HepG2 (cell line): ENCODE data around the gene MAPK8IP3. TPM values are rescaled to one million over a fixed set of nuclear protein-coding genes. Genes with fewer than 3 reads are reported as not detected.
A peak's percentile ranks its signal among the peaks of the same experiment; 100 is the strongest.

Experiments used
- ATAC-seq: fragments of 200-7000 bp; cut with Tn5 transposase; 3 replicates; pipeline ENCODE4 v1.9.1; 2020; ENCODE audit warnings: mild to moderate bottlenecking, moderate library complexity
- BruUV-seq: library from RNA; stranded (reverse); fragments of 400-500 nt; replicated peaks from 2 replicates; lab custom pipeline; 2021; lab: Mats Ljungman, UMichigan
- CTCF ChIA-PET: fragments of 300-600 bp; formaldehyde crosslinking; extraction: SDS; loops from one replicate; lab custom pipeline; 2021; ENCODE audit warnings: low total read pairs, inconsistent platforms, low intra/inter-chr PET ratio; lab: Yijun Ruan, JAX
- POLR2A ChIA-PET: fragments of 350-600 bp; sonication (Branson Sonifier 250); formaldehyde crosslinking; loops from one replicate; lab custom pipeline; 2020; ENCODE audit warnings: antibody characterized with exemption, inconsistent platforms; lab: Yijun Ruan, JAX
- DNase-seq: peaks from one replicate; pipeline ENCODE4 v3.0.0-alpha.2; 2015; ENCODE audit warnings: low spot score
- FAIRE-seq: peaks from 3 replicates; lab custom pipeline; 2011; peaks lifted over from hg19 to GRCh38; lab: Jason Lieb, UNC
- H2AFZ ChIP-seq: one replicate; pipeline ENCODE4 v1.6.1; 2011; ENCODE audit warnings: low read length, inconsistent platforms
- H3K27ac ChIP-seq: fragments of 300-600 bp; 3 replicates; pipeline ENCODE4 v1.8.0; 2011; ENCODE audit warnings: mixed run types, mild to moderate bottlenecking, mixed read lengths, low read length, inconsistent platforms; ENCODE audit not compliant: insufficient read depth; ENCODE audit errors: extremely low read length
- H3K27me3 ChIP-seq, 2 experiments: fragments of 200-600 bp in 1 of 2; 2 replicates in 1 of 2; 3 replicates in 1 of 2; pipeline versions ENCODE4 v1.6.0 to v1.8.0; 2011; ENCODE audit warnings: low read length in 2 of 2, mild to moderate bottlenecking in 2 of 2, moderate library complexity in 2 of 2, inconsistent platforms in 1 of 2; ENCODE audit not compliant: insufficient read depth in 2 of 2, control insufficient read depth in 1 of 2
- H3K36me3 ChIP-seq, 2 experiments: fragments of 200-600 bp in 1 of 2; replicated peaks in 1 of 2; 2 replicates in 1 of 2; 3 replicates in 1 of 2; pipeline versions ENCODE4 v1.5.1 to v1.8.0; 2011; ENCODE audit warnings: low read length in 2 of 2, inconsistent platforms in 1 of 2; ENCODE audit not compliant: insufficient read depth in 2 of 2, control insufficient read depth in 1 of 2
- H3K4me1 ChIP-seq: 2 replicates; pipeline ENCODE4 v1.5.1; 2012; ENCODE audit warnings: low read length, inconsistent platforms; ENCODE audit not compliant: insufficient read depth
- H3K4me2 ChIP-seq: 2 replicates; pipeline ENCODE4 v1.6.0; 2011; ENCODE audit warnings: low read depth, low read length, inconsistent platforms
- H3K4me3 ChIP-seq, 3 experiments: fragments of 200-600 bp in 1 of 3; sonication (generic), shearing (Covaris generic) in 1 of 3; replicated peaks in 1 of 3; 2 replicates each; pipeline ENCODE4 v1.5.1; 2011 to 2016; ENCODE audit warnings: low read length in 3 of 3, inconsistent platforms in 2 of 3, low read depth in 2 of 3, mild to moderate bottlenecking in 2 of 3, control low read depth in 1 of 3, mixed read lengths in 1 of 3; ENCODE audit not compliant: insufficient read depth in 1 of 3
- H3K79me2 ChIP-seq: one replicate; pipeline ENCODE4 v1.6.1; 2011; ENCODE audit warnings: low read length, inconsistent platforms; ENCODE audit not compliant: insufficient read depth
- H3K9ac ChIP-seq: 2 replicates; pipeline ENCODE4 v1.6.0; 2011; ENCODE audit warnings: mild to moderate bottlenecking, low read depth, low read length, inconsistent platforms; ENCODE audit not compliant: insufficient read depth
- H3K9me3 ChIP-seq: 2 replicates; pipeline ENCODE4 v1.5.1; 2012; ENCODE audit warnings: mild to moderate bottlenecking, low read length
- H4K20me1 ChIP-seq: 2 replicates; pipeline ENCODE4 v1.6.0; 2011; ENCODE audit warnings: inconsistent platforms, mild to moderate bottlenecking, low read length, moderate library complexity; ENCODE audit not compliant: insufficient read depth
- BATF2 ChIP-seq: sonication (generic); formaldehyde crosslinking; IDR thresholded peaks from 2 replicates; pipeline ENCODE4 v1.8.0; 2022; ENCODE audit warnings: mild to moderate bottlenecking, missing genetic modification reagents, moderate library complexity
- BRD4 ChIP-seq: sonication (generic); formaldehyde crosslinking; IDR thresholded peaks from 2 replicates; pipeline ENCODE4 v1.4.0; 2020; ENCODE audit warnings: missing genetic modification reagents
- EHMT2 ChIP-seq: fragments of 200-600 bp; sonication (generic); IDR thresholded peaks from 2 replicates; pipeline ENCODE4 v1.7.0; 2017; ENCODE audit warnings: antibody characterized with exemption, low read depth, low read length, borderline replicate concordance
- HINFP ChIP-seq: sonication (generic); formaldehyde crosslinking; IDR thresholded peaks from 2 replicates; pipeline ENCODE4 v1.4.0; 2020; ENCODE audit warnings: low read depth, mild to moderate bottlenecking, missing genetic modification reagents
- HNF1B ChIP-seq: sonication (generic); formaldehyde crosslinking; IDR thresholded peaks from 2 replicates; pipeline ENCODE4 v1.5.1; 2020; ENCODE audit warnings: mild to moderate bottlenecking, moderate library complexity, missing genetic modification reagents
- KLF11 ChIP-seq: IDR thresholded peaks from 2 replicates; pipeline ENCODE4 v1.6.1; 2016; ENCODE audit warnings: missing compliant biosample characterization
- ZBTB10 ChIP-seq: sonication (generic); formaldehyde crosslinking; IDR thresholded peaks from 2 replicates; pipeline ENCODE4 v1.4.0; 2020; ENCODE audit warnings: missing genetic modification reagents, borderline replicate concordance
- ZBTB21 ChIP-seq: sonication (generic); formaldehyde crosslinking; IDR thresholded peaks from 2 replicates; pipeline ENCODE4 v1.4.0; 2020; ENCODE audit warnings: missing genetic modification reagents
- ZBTB26 ChIP-seq: IDR thresholded peaks from 2 replicates; pipeline ENCODE4 v1.6.1; 2016; ENCODE audit warnings: missing compliant biosample characterization, missing genetic modification reagents, borderline replicate concordance
- ZMYM3 ChIP-seq: sonication (generic); formaldehyde crosslinking; IDR thresholded peaks from 2 replicates; pipeline ENCODE4 v1.5.1; 2020; ENCODE audit warnings: mild to moderate bottlenecking, missing genetic modification reagents
- ZNF124 ChIP-seq: sonication (generic); formaldehyde crosslinking; IDR thresholded peaks from 2 replicates; pipeline ENCODE4 v1.4.0; 2020; ENCODE audit warnings: missing genetic modification reagents
- ZNF138 ChIP-seq: sonication (generic); formaldehyde crosslinking; IDR thresholded peaks from 2 replicates; pipeline ENCODE4 v1.5.0; 2020; ENCODE audit warnings: mild to moderate bottlenecking, low read depth, missing genetic modification reagents
- ZNF333 ChIP-seq: sonication (generic); formaldehyde crosslinking; IDR thresholded peaks from 2 replicates; pipeline ENCODE4 v1.4.0; 2020; ENCODE audit warnings: mild to moderate bottlenecking, missing genetic modification reagents, borderline replicate concordance
- ZNF558 ChIP-seq: sonication (generic); formaldehyde crosslinking; IDR thresholded peaks from 2 replicates; pipeline ENCODE4 v1.9.0; 2022; ENCODE audit warnings: mild to moderate bottlenecking, missing genetic modification reagents, borderline replicate concordance
- ZNF570 ChIP-seq: sonication (generic); formaldehyde crosslinking; IDR thresholded peaks from 2 replicates; pipeline ENCODE4 v1.4.0; 2020; ENCODE audit warnings: mild to moderate bottlenecking, missing genetic modification reagents, borderline replicate concordance
- ZNF775 ChIP-seq: sonication (generic); formaldehyde crosslinking; IDR thresholded peaks from 2 replicates; pipeline ENCODE4 v1.4.0; 2020; ENCODE audit warnings: missing genetic modification reagents, mild to moderate bottlenecking, moderate library complexity, borderline replicate concordance
- WGBS: methylation state at CpG from one replicate; pipeline ENCODE4 v1.1.6; 2017; ENCODE audit warnings: low lambda C conversion rate; 5-methylcytosine and 5-hydroxymethylcytosine counted together
- in situ Hi-C: cut with HindIII; loops from 2 replicates; pipeline ENCODE4 v1.10.0; 2017; ENCODE audit warnings: low pct_unique_long_range_greater_than_20kb; ENCODE audit not compliant: extremely low pct_ligation_motif_present
- intact Hi-C: fragments of 100-400 bp; cut with micrococcal nuclease; formaldehyde crosslinking; loops from one replicate; pipeline ENCODE4 v1.10.0; 2022; ENCODE audit not compliant: unreplicated experiment
- polyA plus RNA-seq, 8 experiments: library from polyadenylated mRNA; depleted of rRNA in 3 of 8; stranded (reverse) in 7 of 8; unstranded in 1 of 8; fragments of >200 nt; fragmentation: Illumina TruSeq in 4 of 8; extraction: Trizol in 4 of 8; gene quantifications; 2 replicates each; pipeline versions ENCODE4 v1.2.1 to v1.2.3, GENCODE V29; 2011 to 2016; ENCODE audit warnings: low read depth in 4 of 8, missing spikeins in 1 of 8, mixed read lengths in 1 of 8; ENCODE audit not compliant: insufficient read depth in 1 of 8
- total RNA-seq, 5 experiments: library from RNA; depleted of rRNA; stranded (reverse); fragments of >200 nt; fragmentation: Illumina TruSeq; extraction: Trizol; gene quantifications; 2 replicates each; pipeline ENCODE4 v1.2.3, GENCODE V29; 2016; ENCODE audit warnings: low read depth in 1 of 5

MAPK8IP3 gene
- total and polyA plus RNA-seq, 2 of the 13 experiments (the other 11 are each of a cell fraction or from before 2014, with no cell fraction given), result 25.1 to 41.7 TPM

- 3% methylated on average over 15 of the region's 53 CpGs for WGBS
- Histone ChIP-seq H3K4me3 (peak within 1 kb of the TSS; percentile 94 to 96 (median 95)), H3K36me3 (peaks cover 7 to 26% of the 10 kb centered on the region in 2 experiments; a peak in 4 of 5 replicates), H3K27ac (peak within 1 kb of the TSS; percentile 90), H3K9me3 (no peaks in the 10 kb centered on the region), H3K4me2 (peak within 1 kb of the TSS; percentile 91), H3K9ac (peak within 1 kb of the TSS; percentile 99), H3K79me2 (peaks cover 30% of the 10 kb centered on the region), H3K4me1 (peaks cover 12% of the 10 kb centered on the region), H3K27me3 (no peaks in the 10 kb centered on the region; a peak in 2 of 5 replicates), H2AFZ (no peak within 1 kb of the TSS), H4K20me1 (no peaks in the 10 kb centered on the region)
- peak; percentile 16 for DNase-seq
- CTCF ChIA-PET, result interaction anchor here (1.8 to 2.2 kb wide), 2 partner anchors 40 to 51 kb away, joined by 9 to 11 read pairs; no protein-coding TSS in a partner anchor
- no peak for FAIRE-seq
- intact Hi-C loops (loop anchor here (5.0 kb wide), 1 partner anchor 40 kb away; no protein-coding TSS in a partner anchor), in situ Hi-C loops (no loop called here)
- BruUV-seq, result no TSS peak
- ATAC-seq, result peak; percentile 2
- POLR2A ChIA-PET, result interaction anchor here (0.6 to 1.8 kb wide), 13 partner anchors 10 to 743 kb away, joined by 3 to 38 read pairs (median 4); partner anchors contain the start of genes FAHD1, HAGH, IGFALS and JPT2
- TF ChIP-seq ZBTB21 (CRISPR knock-in tag), result no peak
- TF ChIP-seq BATF2, result no peak
- no peak for TF ChIP-seq ZNF558 (CRISPR knock-in tag)
- TF ChIP-seq ZNF333 (CRISPR knock-in tag), result no peak
- TF ChIP-seq EHMT2, result no peak
- TF ChIP-seq ZNF570 (CRISPR knock-in tag), result no peak
- no peak for TF ChIP-seq ZMYM3 (CRISPR knock-in tag)
- TF ChIP-seq ZNF775 (CRISPR knock-in tag), result no peak
- TF ChIP-seq HINFP, result no peak
- no peak for TF ChIP-seq ZBTB10 (CRISPR knock-in tag)
- no peak for TF ChIP-seq ZBTB26 (CRISPR knock-in tag)
- no peak for TF ChIP-seq ZNF124
- TF ChIP-seq ZNF138 (CRISPR knock-in tag), result no peak
- TF ChIP-seq HNF1B (CRISPR knock-in tag), result 0 out of 2 replicates have a peak, but pooled peaks have one; percentile 24
- no peak for TF ChIP-seq BRD4 (CRISPR knock-in tag)
- no peak for TF ChIP-seq KLF11 (CRISPR knock-in tag)
These were observed 66.4 kb downstream of the MAPK8IP3 start, which contains the start of gene EME2 for GRCh38 chr16:1772362-1772907. Gene EME2, plus strand, starts transcription at chr16:1772810. Its CDS starts 418 bp downstream, at chr16:1773228.
